Spleen (tissue), 11 donors: ENCODE results near the gene ERBB2. TPM values are rescaled to one million over a fixed set of nuclear protein-coding genes. Genes with fewer than 3 reads are reported as not detected.
A peak's percentile ranks its signal among the peaks of the same experiment; 100 is the strongest.

Experiments
- DNase-seq: peaks from one replicate; pipeline ENCODE4 v3.0.0-alpha.2; 2020
- H3K27ac ChIP-seq, 8 donors: fragments of 200-600 bp; sonication (generic) in 7 of 8; 1 replicate in 4 of 8; 2 replicates in 4 of 8; pipeline versions ENCODE4 v1.5.0 to v1.8.0; 2016 to 2021; ENCODE audit warnings: inconsistent platforms in 4 of 8, mild to moderate bottlenecking in 4 of 8, moderate library complexity in 1 of 8
- H3K27me3 ChIP-seq, 7 donors: fragments of 200-600 bp; sonication (generic) in 6 of 7; replicated peaks in 1 of 7; 1 replicate in 4 of 7; 2 replicates in 3 of 7; pipeline versions ENCODE4 v1.5.0 to v1.8.0; 2016 to 2021; ENCODE audit warnings: inconsistent platforms in 3 of 7, mild to moderate bottlenecking in 1 of 7
- H3K36me3 ChIP-seq, 6 donors: fragments of 200-600 bp; sonication (generic) in 5 of 6; 1 replicate in 4 of 6; 2 replicates in 2 of 6; pipeline versions ENCODE4 v1.5.0 to v1.8.0; 2016 to 2021; ENCODE audit warnings: inconsistent platforms in 2 of 6
- H3K4me1 ChIP-seq, 6 donors: fragments of 200-600 bp; sonication (generic) in 5 of 6; 1 replicate in 3 of 6; 2 replicates in 3 of 6; pipeline versions ENCODE4 v1.5.0 to v1.8.0; 2016 to 2021; ENCODE audit warnings: inconsistent platforms in 3 of 6
- H3K4me3 ChIP-seq, 8 donors: fragments of 200-600 bp; sonication (generic) in 7 of 8; 1 replicate in 4 of 8; 2 replicates in 4 of 8; pipeline versions ENCODE4 v1.5.0 to v1.8.0; 2016 to 2021; ENCODE audit warnings: inconsistent platforms in 4 of 8, mild to moderate bottlenecking in 4 of 8, moderate library complexity in 2 of 8
- H3K9me3 ChIP-seq, 8 donors: fragments of 200-600 bp; sonication (generic) in 7 of 8; 1 replicate in 4 of 8; 2 replicates in 4 of 8; pipeline versions ENCODE4 v1.5.0 to v1.8.0; 2016 to 2021; ENCODE audit warnings: inconsistent platforms in 4 of 8
- CTCF ChIP-seq, 11 experiments: fragments of 200-600 bp in 7 of 11; fragments of 450-650 bp in 4 of 11; sonication (generic) in 4 of 11; IDR thresholded peaks in 8 of 11; conservative IDR thresholded peaks in 3 of 11; 1 replicate in 7 of 11; 2 replicates in 4 of 11; pipeline versions ENCODE4 v1.4.0 to v1.8.0; 2016 to 2021; ENCODE audit warnings: antibody characterized with exemption in 11 of 11, inconsistent platforms in 4 of 11, mild to moderate bottlenecking in 1 of 11
- POLR2A ChIP-seq, 3 donors: fragments of 450-650 bp; IDR thresholded peaks; one replicate each; pipeline ENCODE4 v1.5.1; 2017; ENCODE audit warnings: antibody characterized with exemption in 3 of 3, mild to moderate bottlenecking in 1 of 3
- POLR2AphosphoS5 ChIP-seq, 3 donors: sonication (generic); formaldehyde crosslinking; IDR thresholded peaks; one replicate each; pipeline ENCODE4 v1.5.1; 2017; ENCODE audit warnings: antibody characterized with exemption in 3 of 3
- WGBS, 5 donors: extraction: QIAGEN DNeasy Blood & Tissue Kit in 3 of 5; methylation state at CpG; one replicate each; pipeline versions ENCODE4 v1.1.5 to v1.1.7; 2013 to 2018; 5-methylcytosine and 5-hydroxymethylcytosine counted together
- intact Hi-C: fragments of 100-400 bp; cut with DNase I; formaldehyde crosslinking; loops from one replicate; pipeline ENCODE4 v1.15.0; 2023; ENCODE audit warnings: low total_unique reads
- polyA plus RNA-seq, 3 donors: library from polyadenylated mRNA; stranded (reverse); fragments of 200-250 nt; gene quantifications; one replicate each; pipeline ENCODE4 v1.2.1, GENCODE V29; 2013
- total RNA-seq, 7 donors: library from RNA; depleted of rRNA in 3 of 7; stranded (reverse); fragments of >200 nt in 3 of 7; fragmentation: NEBNext Ultra II Directional in 4 of 7; extraction: Animal tissue kit (Norgen Biotek cat#: 25700) in 4 of 7; gene quantifications; one replicate each; pipeline versions ENCODE4 v1.1.0 to v1.2.1, GENCODE V29; 2016 to 2021
- donor health status: healthy with polysubstance abuse.
- donor health status: DM: no; HTN: no; CAD: no; lungs with moderate emphysema.
- donor health status: DM: no; HTN: no; CAD: no.
- donor health status: Bipolar disorder and iron deficiency.
- donor health status: healthy.
- donor health status: DM: no; HTN: no; CAD: no.
- donor health status: DM: yes; HTN: yes; CAD: no.

Gene ERBB2
- total and polyA plus RNA-seq, 10 donors = 3.4 to 15.9 (median 10.2) TPM

GRCh38 chr17:39677072-39677471 lies 22.8 kb upstream of the ERBB2 start:
- H3K4me1 ChIP-seq = peaks cover 21 to 77% (median 63%) of the 10 kb centered on the region in 6 donors
- intact Hi-C loops = no loop called here

GRCh38 chr17:39677542-39678339 lies 22.1 kb upstream of the ERBB2 start:
- H3K4me3 ChIP-seq = no peak overlapping the region
- H3K27ac ChIP-seq = peak overlapping the region in 6 of 8 donors; percentile 20 to 90 (median 74)
- TF ChIP-seq CTCF (IDR thresholded peaks at IDR 0.05 in 8 of 11, conservative IDR thresholded peaks at IDR 0.05 in 3 of 11) = no peak
- TF ChIP-seq POLR2AphosphoS5 (IDR thresholded peaks at IDR 0.05) = no peak
- no peak for TF ChIP-seq POLR2A (IDR thresholded peaks at IDR 0.05)
- no peaks in the 10 kb centered on the region for H3K27me3 ChIP-seq
- H3K36me3 ChIP-seq = peaks cover 0 to 23% (median 2%) of the 10 kb centered on the region in 6 donors
- peaks cover 21 to 74% (median 62%) of the 10 kb centered on the region in 6 donors for H3K4me1 ChIP-seq
- no peaks in the 10 kb centered on the region for H3K9me3 ChIP-seq
- DNase-seq = peak; percentile 68
- intact Hi-C loops = no loop called here
- 69 to 75% (median 71%) methylated on average over 13 of the region's 13 CpGs for WGBS, 5 donors

More at GRCh38 chr17:39677072-39677471, 22.8 kb upstream of the ERBB2 start:
- Histone ChIP-seq H3K36me3 (peaks cover 0 to 17% (median 2%) of the 10 kb centered on the region in 6 donors), H3K4me3 (no peak overlapping the region), H3K9me3 (no peaks in the 10 kb centered on the region), H3K27me3 (peaks cover 0 to 4% (median 0%) of the 10 kb centered on the region in 7 donors), H3K27ac (peak overlapping the region in 4 of 8 donors; percentile 69 to 90 (median 80))
- WGBS, 5 donors = 62 to 86% (median 80%) methylated on average over 7 to 8 of the region's 8 CpGs
- no peak for DNase-seq
- TF ChIP-seq POLR2A (IDR thresholded peaks at IDR 0.05) (no peak), CTCF (IDR thresholded peaks at IDR 0.05 in 8 of 11, conservative IDR thresholded peaks at IDR 0.05 in 3 of 11) (no peak), POLR2AphosphoS5 (IDR thresholded peaks at IDR 0.05) (no peak)

GRCh38 chr17:39678340-39679116 lies 21.3 kb upstream of the ERBB2 start:
- Histone ChIP-seq H3K27ac (peak overlapping the region in 4 of 8 donors; percentile 78 to 90 (median 82)), H3K4me3 (no peak overlapping the region), H3K4me1 (peaks cover 21 to 74% (median 62%) of the 10 kb centered on the region in 6 donors), H3K9me3 (no peaks in the 10 kb centered on the region), H3K36me3 (peaks cover 0 to 31% (median 7%) of the 10 kb centered on the region in 6 donors), H3K27me3 (no peaks in the 10 kb centered on the region)
- intact Hi-C loops = no loop called here
- 87 to 96% (median 90%) methylated on average over 9 to 13 of the region's 13 CpGs for WGBS, 5 donors
- peak; percentile 73 for DNase-seq
- TF ChIP-seq CTCF (IDR thresholded peaks at IDR 0.05 in 8 of 11, conservative IDR thresholded peaks at IDR 0.05 in 3 of 11) = no peak
- TF ChIP-seq POLR2AphosphoS5 (IDR thresholded peaks at IDR 0.05) = no peak
- TF ChIP-seq POLR2A (IDR thresholded peaks at IDR 0.05) = no peak
